K562 (cell line): Measurements from ENCODE around the gene CRLF1. TPM values are rescaled to one million over a fixed set of nuclear protein-coding genes. Genes with fewer than 3 reads are reported as not detected.

Experiments used
- ATAC-seq: fragments of 200-7000 bp; cut with Tn5 transposase; 3 replicates; pipeline ENCODE4 v1.9.1; 2020; ENCODE audit warnings: moderate library complexity
- BruUV-seq: library from RNA; stranded (reverse); fragments of 400-500 nt; replicated peaks from 2 replicates; lab custom pipeline; 2021; lab: Mats Ljungman, UMichigan
- CTCF ChIA-PET: fragments of 300-600 bp; formaldehyde crosslinking; extraction: SDS; loops from one replicate; lab custom pipeline; 2021; ENCODE audit warnings: low intra/inter-chr PET ratio; lab: Yijun Ruan, JAX
- POLR2A ChIA-PET: fragments of 300-600, 350-650 bp; sonication (Branson Sonifier 250); formaldehyde crosslinking; extraction: SDS; loops from one replicate; lab custom pipeline; 2021; ENCODE audit warnings: antibody characterized with exemption, inconsistent platforms; lab: Yijun Ruan, JAX
- DNase-seq, 4 experiments: peaks; one replicate each; pipeline versions ENCODE4 v3.0.0 to v3.0.0-alpha.2; 2011 to 2018; ENCODE audit warnings: low spot score in 3 of 4, mixed read lengths in 3 of 4; ENCODE audit errors: extremely low read depth in 1 of 4
- FAIRE-seq: peaks from 2 replicates; lab custom pipeline; 2011; peaks lifted over from hg19 to GRCh38; lab: Jason Lieb, UNC
- H2AFZ ChIP-seq: 2 replicates; pipeline ENCODE4 v1.6.0; 2011; ENCODE audit warnings: low read depth, low read length, control low read depth, inconsistent platforms
- H3K27ac ChIP-seq: fragments of 200-600 bp; 3 replicates; pipeline ENCODE4 v1.8.0; 2011; ENCODE audit warnings: low read depth, mild to moderate bottlenecking, control low read depth, inconsistent platforms, low read length, moderate library complexity, mixed read lengths; ENCODE audit errors: extremely low read depth
- H3K27me3 ChIP-seq, 2 experiments: fragments of 300-600 bp in 1 of 2; 2 replicates in 1 of 2; 3 replicates in 1 of 2; pipeline versions ENCODE4 v1.6.0 to v1.8.0; 2011; ENCODE audit warnings: inconsistent platforms in 2 of 2, low read length in 2 of 2, mild to moderate bottlenecking in 1 of 2, mixed read lengths in 1 of 2, moderate library complexity in 1 of 2; ENCODE audit not compliant: control insufficient read depth in 2 of 2, insufficient read depth in 2 of 2
- H3K36me3 ChIP-seq: fragments of 300-600 bp; 3 replicates; pipeline ENCODE4 v1.8.0; 2011; ENCODE audit warnings: mild to moderate bottlenecking, low read length, inconsistent platforms; ENCODE audit not compliant: control insufficient read depth, insufficient read depth
- H3K4me1 ChIP-seq, 2 experiments: fragments of 200-600 bp in 1 of 2; replicated peaks in 1 of 2; 2 replicates in 1 of 2; 3 replicates in 1 of 2; pipeline versions ENCODE4 v1.5.1 to v1.8.0; 2011; ENCODE audit warnings: inconsistent platforms in 2 of 2, low read length in 2 of 2, mild to moderate bottlenecking in 1 of 2, mixed read lengths in 1 of 2, moderate library complexity in 1 of 2; ENCODE audit not compliant: control insufficient read depth in 2 of 2, insufficient read depth in 2 of 2
- H3K4me2 ChIP-seq: 2 replicates; pipeline ENCODE4 v1.6.1; 2011; ENCODE audit warnings: low read length, control low read depth, inconsistent platforms, mixed read lengths; ENCODE audit not compliant: insufficient read depth
- H3K4me3 ChIP-seq: fragments of 200-600 bp; sonication (generic), shearing (Covaris generic); 2 replicates; pipeline ENCODE4 v1.5.1; 2016; ENCODE audit warnings: control low read depth, inconsistent platforms
- H3K79me2 ChIP-seq: fragments of 200-600 bp; 3 replicates; pipeline ENCODE4 v1.8.0; 2011; ENCODE audit warnings: low read length, inconsistent platforms; ENCODE audit not compliant: control insufficient read depth, insufficient read depth
- H3K9ac ChIP-seq, 2 experiments: 2 replicates each; pipeline versions ENCODE4 v1.6.0 to v1.6.1; 2011; ENCODE audit warnings: low read depth in 2 of 2, low read length in 2 of 2, control low read depth in 1 of 2, inconsistent platforms in 1 of 2, mild to moderate bottlenecking in 1 of 2, mixed read lengths in 1 of 2; ENCODE audit not compliant: insufficient read depth in 1 of 2
- H3K9me1 ChIP-seq: one replicate; pipeline ENCODE4 v1.6.0; 2011; ENCODE audit warnings: inconsistent platforms, mild to moderate bottlenecking, low read length, moderate library complexity; ENCODE audit not compliant: control insufficient read depth, insufficient read depth
- H3K9me3 ChIP-seq: replicated peaks from 2 replicates; pipeline ENCODE4 v1.5.1; 2011; ENCODE audit warnings: low read depth, low read length, inconsistent platforms; ENCODE audit not compliant: control insufficient read depth, insufficient read depth
- H4K20me1 ChIP-seq: replicated peaks from 2 replicates; pipeline ENCODE4 v1.6.1; 2011; ENCODE audit warnings: low read length, inconsistent platforms, mixed read lengths; ENCODE audit not compliant: control insufficient read depth, insufficient read depth
- CREB3L1 ChIP-seq: fragments of 450-650 bp; IDR thresholded peaks from 2 replicates; pipeline ENCODE4 v1.6.1; 2014; ENCODE audit warnings: low read depth, mild to moderate bottlenecking, moderate library complexity, borderline replicate concordance
- E2F3 ChIP-seq: fragments of 250-450 bp; sonication (Bioruptor Pico); IDR thresholded peaks from 2 replicates; pipeline ENCODE4 v1.4.0; 2020; ENCODE audit warnings: mild to moderate bottlenecking
- MAFF ChIP-seq: IDR thresholded peaks from 2 replicates; pipeline ENCODE4 v1.6.1; 2012; ENCODE audit warnings: low read length, improper control_type of control experiment
- PREB ChIP-seq: sonication (generic); formaldehyde crosslinking; IDR thresholded peaks from 2 replicates; pipeline ENCODE4 v1.8.1; 2023; ENCODE audit warnings: mild to moderate bottlenecking, missing genetic modification reagents
- ZFP30 ChIP-seq: fragments of 250-450 bp; sonication (Bioruptor Pico); IDR thresholded peaks from 2 replicates; pipeline ENCODE4 v1.8.0; 2022; ENCODE audit warnings: moderate library complexity, mild to moderate bottlenecking, inconsistent platforms, borderline replicate concordance
- ZNF699 ChIP-seq: fragments of 250-450 bp; sonication (Bioruptor Pico); IDR thresholded peaks from 2 replicates; pipeline ENCODE4 v1.8.0; 2021; ENCODE audit warnings: mild to moderate bottlenecking, moderate library complexity; ENCODE audit not compliant: insufficient replicate concordance
- WGBS: fragments of 100-300 bp; shearing (Covaris generic); methylation state at CpG from one replicate; pipeline ENCODE4 v1.1.6; 2016; ENCODE audit warnings: low coverage, mixed read lengths; ENCODE audit not compliant: insufficient coverage; ENCODE audit errors: missing lambda C conversion rate; 5-methylcytosine and 5-hydroxymethylcytosine counted together
- in situ Hi-C: fragments of 300-500 bp; cut with MboI; formaldehyde crosslinking; loops from 4 replicates; pipeline ENCODE4 v1.15.0; 2018; ENCODE audit warnings: inconsistent platforms, mixed read lengths
- intact Hi-C: fragments of 100-400 bp; cut with micrococcal nuclease; formaldehyde crosslinking; loops from 2 replicates; pipeline ENCODE4 v1.14.2; 2022
- polyA plus RNA-seq, 8 experiments: library from polyadenylated mRNA; depleted of rRNA in 4 of 8; stranded (reverse) in 5 of 8; unstranded in 3 of 8; fragments of >200 nt; fragmentation: Nextera tagmentation in 2 of 8; fragmentation: Illumina TruSeq in 1 of 8; extraction: Ambion mirVana in 2 of 8; extraction: Trizol in 1 of 8; gene quantifications; 2 replicates each; pipeline versions ENCODE4 v1.2.1 to v1.2.3, GENCODE V29; 2011 to 2014; ENCODE audit warnings: inconsistent platforms in 1 of 8, missing spikeins in 1 of 8
- total RNA-seq, 7 experiments: library from RNA; depleted of rRNA in 6 of 7; stranded (reverse); fragments of >200 nt in 6 of 7; fragmentation: Illumina TruSeq in 2 of 7; extraction: Trizol in 2 of 7; gene quantifications; 2 replicates each; pipeline versions ENCODE4 v1.2.1 to v1.2.3, GENCODE V29; 2011 to 2021; ENCODE audit warnings: low replicate concordance in 1 of 7

The CRLF1 gene
- total and polyA plus RNA-seq, 9 of the 15 experiments (the other 6 are each of a cell fraction or from before 2014, with no cell fraction given): 0.85 to 3.6 (median 1.7) TPM

GRCh38 chr19:18609717-18610051, 3.1 kb upstream of the CRLF1 start:
- intact Hi-C loops: no loop called here
- H4K20me1 ChIP-seq: peaks cover 26% of the 10 kb centered on the region
- no peak overlapping the region for H3K4me2 ChIP-seq
- TF ChIP-seq ZFP30: no peak
- TF ChIP-seq MAFF: no peak
- no peak for TF ChIP-seq ZNF699 (CRISPR knock-in tag)
- TF ChIP-seq CREB3L1: no peak
- TF ChIP-seq PREB: no peak
- TF ChIP-seq E2F3 (CRISPR knock-in tag): no peak
- H3K9me1 ChIP-seq: no peaks in the 10 kb centered on the region
- no peaks in the 10 kb centered on the region for H3K79me2 ChIP-seq
- ATAC-seq (no peak), DNase-seq (no peak), FAIRE-seq (no peak)
- ChIA-PET POLR2A (interaction anchor here (0.6 kb wide), 1 partner anchor 206 kb away, joined by 3 read pairs; no protein-coding TSS in a partner anchor), CTCF (no interaction called here)
- H3K36me3 ChIP-seq: no peaks in the 10 kb centered on the region
- peaks cover 0 to 66% of the 10 kb centered on the region in 2 experiments; a peak in 2 of 5 replicates for H3K4me1 ChIP-seq
- H3K9ac ChIP-seq: no peak overlapping the region
- H3K4me3 ChIP-seq: no peak overlapping the region
- H2AFZ ChIP-seq: no peak overlapping the region
- 10% methylated on average over 2 of the region's 2 CpGs for WGBS
- in situ Hi-C loops: no loop called here
- BruUV-seq: no TSS peak
- no peak overlapping the region for H3K27ac ChIP-seq
- H3K9me3 ChIP-seq: no peaks in the 10 kb centered on the region
- H3K27me3 ChIP-seq: peaks cover 63 to 87% of the 10 kb centered on the region in 2 experiments
